ENCODE data around the gene SERPINB11. TPM values are rescaled to one million over a fixed set of nuclear protein-coding genes. Genes with fewer than 3 reads are reported as not detected.

The SERPINB11 gene
- total RNA-seq, 1 donor from 2014 or later = not detected

Other genes starting within 250 kb of the SERPINB11 start
- gene SERPINB5, start 226.0 kb upstream of the SERPINB11 start, total RNA-seq = not detected
- not detected for gene SERPINB12, start 160.6 kb upstream of the SERPINB11 start, total RNA-seq
- not detected for gene SERPINB13, start 115.6 kb upstream of the SERPINB11 start, total RNA-seq
- not detected for gene SERPINB4, start 58.7 kb upstream of the SERPINB11 start, total RNA-seq
- gene SERPINB3, start 41.1 kb upstream of the SERPINB11 start, total RNA-seq = not detected
- gene SERPINB7, start 72.5 kb downstream of the SERPINB11 start, total RNA-seq = not detected
- gene SERPINB2, start 184.7 kb downstream of the SERPINB11 start, total RNA-seq = not detected
- gene SERPINB10, start 205.0 kb downstream of the SERPINB11 start, total RNA-seq = not detected
- 1.2 TPM for gene HMSD, start 246.3 kb downstream of the SERPINB11 start, total RNA-seq